ENCODE results near the gene SERPINE1.

GRCh38 chr7:101125989-101126650 lies 784 bp upstream of the SERPINE1 start:
- TF ChIP-seq SIN3A (IDR thresholded peaks at IDR 0.05; ENCODE audit: low read depth) (no peak), POLR2AphosphoS5 (IDR thresholded peaks at IDR 0.05; ENCODE audit: low read depth, low read length) (no peak), ZNF274 (IDR thresholded peaks at IDR 0.05; ENCODE audit: low read depth, low read length) (no peak), CBX3 (IDR thresholded peaks at IDR 0.05; ENCODE audit: low read depth) (no peak), POLR2A (IDR thresholded peaks at IDR 0.05; ENCODE audit: borderline replicate concordance, extremely low read depth, insufficient read depth, insufficient read length) (no peak), EZH2 (IDR thresholded peaks at IDR 0.05) (no peak), TCF7L2 (IDR thresholded peaks at IDR 0.05; ENCODE audit: borderline replicate concordance, extremely low read depth, insufficient read depth, insufficient read length) (no peak), SP1 (IDR thresholded peaks at IDR 0.05; ENCODE audit: low read depth) (no peak), ATF3 (IDR thresholded peaks at IDR 0.05) (no peak), EZH2phosphoT487 (IDR thresholded peaks at IDR 0.05; ENCODE audit: borderline replicate concordance) (no peak)
- TF ChIP-seq, protein P1, sequence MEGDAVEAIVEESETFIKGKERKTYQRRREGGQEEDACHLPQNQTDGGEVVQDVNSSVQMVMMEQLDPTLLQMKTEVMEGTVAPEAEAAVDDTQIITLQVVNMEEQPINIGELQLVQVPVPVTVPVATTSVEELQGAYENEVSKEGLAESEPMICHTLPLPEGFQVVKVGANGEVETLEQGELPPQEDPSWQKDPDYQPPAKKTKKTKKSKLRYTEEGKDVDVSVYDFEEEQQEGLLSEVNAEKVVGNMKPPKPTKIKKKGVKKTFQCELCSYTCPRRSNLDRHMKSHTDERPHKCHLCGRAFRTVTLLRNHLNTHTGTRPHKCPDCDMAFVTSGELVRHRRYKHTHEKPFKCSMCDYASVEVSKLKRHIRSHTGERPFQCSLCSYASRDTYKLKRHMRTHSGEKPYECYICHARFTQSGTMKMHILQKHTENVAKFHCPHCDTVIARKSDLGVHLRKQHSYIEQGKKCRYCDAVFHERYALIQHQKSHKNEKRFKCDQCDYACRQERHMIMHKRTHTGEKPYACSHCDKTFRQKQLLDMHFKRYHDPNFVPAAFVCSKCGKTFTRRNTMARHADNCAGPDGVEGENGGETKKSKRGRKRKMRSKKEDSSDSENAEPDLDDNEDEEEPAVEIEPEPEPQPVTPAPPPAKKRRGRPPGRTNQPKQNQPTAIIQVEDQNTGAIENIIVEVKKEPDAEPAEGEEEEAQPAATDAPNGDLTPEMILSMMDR (IDR thresholded peaks at IDR 0.05 in 2 of 3, conservative IDR thresholded peaks at IDR 0.05 in 1 of 3; ENCODE audit: borderline replicate concordance in 1 of 3, insufficient read depth in 1 of 3, low read depth in 2 of 3, low read length in 2 of 3): no peak
- TF ChIP-seq, protein P2, sequence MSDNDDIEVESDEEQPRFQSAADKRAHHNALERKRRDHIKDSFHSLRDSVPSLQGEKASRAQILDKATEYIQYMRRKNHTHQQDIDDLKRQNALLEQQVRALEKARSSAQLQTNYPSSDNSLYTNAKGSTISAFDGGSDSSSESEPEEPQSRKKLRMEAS (IDR thresholded peaks at IDR 0.05): no peak
